HL-60/S4 treated with retinoic acid at 250 ng/mL for 4 days and 3 days (cell line): ENCODE data around the gene LRP1.

Source experiments
- in situ Hi-C: fragments of 300-500 bp; cut with MboI; formaldehyde crosslinking; loops from 2 replicates; pipeline ENCODE4 v1.7.0; 2022; ENCODE audit warnings: low sequenced_read_pairs

Gene LRP1

GRCh38 chr12:57093415-57094207 lies 34.7 kb upstream of the LRP1 start:
- in situ Hi-C loops, result no loop called here

GRCh38 chr12:57094208-57095160 lies 33.8 kb upstream of the LRP1 start:
- in situ Hi-C loops, result no loop called here

GRCh38 chr12:57095440-57095839 lies 32.8 kb upstream of the LRP1 start:
- in situ Hi-C loops, result no loop called here

GRCh38 chr12:57096099-57096572 lies 32.1 kb upstream of the LRP1 start:
- in situ Hi-C loops, result no loop called here

- in situ Hi-C loops, result no loop called here
These were observed 31.3 kb upstream of the LRP1 start for GRCh38 chr12:57096748-57097553.

GRCh38 chr12:57097554-57097835 lies 30.8 kb upstream of the LRP1 start:
- in situ Hi-C loops, result no loop called here

- in situ Hi-C loops, result no loop called here
These were observed 29.7 kb upstream of the LRP1 start for GRCh38 chr12:57098546-57098945.

- in situ Hi-C loops, result no loop called here
These were observed 29.1 kb upstream of the LRP1 start for GRCh38 chr12:57099047-57099714.

GRCh38 chr12:57099766-57100165 lies 28.5 kb upstream of the LRP1 start:
- in situ Hi-C loops, result no loop called here

- in situ Hi-C loops, result no loop called here
These were observed 26.2 kb upstream of the LRP1 start for GRCh38 chr12:57101892-57102695.

- in situ Hi-C loops, result no loop called here
These were observed 24.4 kb upstream of the LRP1 start for GRCh38 chr12:57103856-57104255.

- in situ Hi-C loops, result no loop called here
These were observed 23.9 kb upstream of the LRP1 start for GRCh38 chr12:57104292-57104910.

- in situ Hi-C loops, result no loop called here
These were observed 23.1 kb upstream of the LRP1 start for GRCh38 chr12:57105011-57105753.

GRCh38 chr12:57106021-57106708 lies 22.1 kb upstream of the LRP1 start:
- in situ Hi-C loops, result no loop called here

- in situ Hi-C loops, result no loop called here
These were observed 20.7 kb upstream of the LRP1 start for GRCh38 chr12:57107456-57108155.

GRCh38 chr12:57109207-57110103 lies 18.8 kb upstream of the LRP1 start:
- in situ Hi-C loops, result no loop called here
